RWPE2 (cell line): ENCODE data around the gene RPL38.

Experiments
- ATAC-seq: fragments of 200-7000 bp; cut with Tn5 transposase; 3 replicates; pipeline ENCODE4 v1.9.1; 2021; ENCODE audit warnings: low read depth
- DNase-seq: peaks from one replicate; pipeline ENCODE4 v3.0.0-alpha.2; 2020; ENCODE audit warnings: low spot score
- H3K27ac ChIP-seq: fragments of 450-650 bp; 2 replicates; pipeline ENCODE4 v1.5.1; 2017; ENCODE audit warnings: mild to moderate bottlenecking; ENCODE audit not compliant: poor library complexity, severe bottlenecking
- H3K27me3 ChIP-seq: fragments of 250-450 bp; sonication (Bioruptor Pico); 2 replicates; pipeline ENCODE4 v1.5.1; 2021; ENCODE audit warnings: mild to moderate bottlenecking, moderate library complexity; ENCODE audit not compliant: insufficient read depth, poor library complexity, severe bottlenecking
- H3K36me3 ChIP-seq: fragments of 250-450 bp; sonication (Bioruptor Pico); 2 replicates; pipeline ENCODE4 v1.5.1; 2020; ENCODE audit warnings: low read depth, mild to moderate bottlenecking, moderate library complexity
- H3K4me1 ChIP-seq: fragments of 250-450 bp; sonication (Bioruptor Pico); 2 replicates; pipeline ENCODE4 v1.5.1; 2021; ENCODE audit warnings: mild to moderate bottlenecking, moderate library complexity; ENCODE audit not compliant: insufficient read depth, poor library complexity, severe bottlenecking
- H3K4me3 ChIP-seq: fragments of 250-450 bp; sonication (Bioruptor Pico); 2 replicates; pipeline ENCODE4 v1.5.1; 2021; ENCODE audit warnings: mild to moderate bottlenecking, moderate library complexity; ENCODE audit not compliant: severe bottlenecking
- H3K9me3 ChIP-seq: fragments of 250-450 bp; sonication (Bioruptor Pico); 2 replicates; pipeline ENCODE4 v1.5.1; 2021; ENCODE audit warnings: mild to moderate bottlenecking, moderate library complexity; ENCODE audit not compliant: severe bottlenecking
- CTCF ChIP-seq: fragments of 450-650 bp; IDR thresholded peaks from one replicate; pipeline ENCODE4 v1.5.1; 2017; ENCODE audit warnings: mild to moderate bottlenecking, moderate library complexity; ENCODE audit not compliant: poor library complexity, severe bottlenecking

RPL38 gene

GRCh38 chr17:74233937-74234336 is 30.5 kb downstream of the RPL38 start:
- no peaks in the 10 kb centered on the region for H3K36me3 ChIP-seq
- no peak for ATAC-seq

GRCh38 chr17:74234486-74234885 is 31.0 kb downstream of the RPL38 start:
- no peak overlapping the region for H3K4me3 ChIP-seq
- H3K27me3 ChIP-seq: no peaks in the 10 kb centered on the region
- ATAC-seq: no peak
- DNase-seq: no peak
- no peaks in the 10 kb centered on the region for H3K36me3 ChIP-seq
- H3K9me3 ChIP-seq: no peaks in the 10 kb centered on the region
- TF ChIP-seq CTCF: no peak
- H3K27ac ChIP-seq: no peak overlapping the region
- no peaks in the 10 kb centered on the region for H3K4me1 ChIP-seq

More at GRCh38 chr17:74233937-74234336, 30.5 kb downstream of the RPL38 start:
- DNase-seq: no peak
- no peak overlapping the region for H3K27ac ChIP-seq
- TF ChIP-seq CTCF: no peak
- H3K4me3 ChIP-seq: no peak overlapping the region
- no peaks in the 10 kb centered on the region for H3K4me1 ChIP-seq
- no peaks in the 10 kb centered on the region for H3K9me3 ChIP-seq
- no peaks in the 10 kb centered on the region for H3K27me3 ChIP-seq

- H3K9me3 ChIP-seq: no peaks in the 10 kb centered on the region
- no peaks in the 10 kb centered on the region for H3K36me3 ChIP-seq
- TF ChIP-seq CTCF: no peak
- DNase-seq (peak; percentile 42), ATAC-seq (no peak)
- H3K4me1 ChIP-seq: no peaks in the 10 kb centered on the region
- H3K27ac ChIP-seq: no peak overlapping the region
- H3K27me3 ChIP-seq: no peaks in the 10 kb centered on the region
- H3K4me3 ChIP-seq: no peak overlapping the region
Observed at GRCh38 chr17:74235040-74235581, 31.6 kb downstream of the RPL38 start.

- Histone ChIP-seq H3K4me3 (no peak overlapping the region), H3K27me3 (no peaks in the 10 kb centered on the region), H3K4me1 (no peaks in the 10 kb centered on the region), H3K36me3 (no peaks in the 10 kb centered on the region), H3K27ac (no peak overlapping the region), H3K9me3 (no peaks in the 10 kb centered on the region)
- ATAC-seq (no peak), DNase-seq (no peak)
- no peak for TF ChIP-seq CTCF
Observed at GRCh38 chr17:74235911-74236371, 32.5 kb downstream of the RPL38 start.

GRCh38 chr17:74237321-74237720 is 33.8 kb downstream of the RPL38 start:
- no peak overlapping the region for H3K27ac ChIP-seq
- no peak overlapping the region for H3K4me3 ChIP-seq
- ATAC-seq (no peak), DNase-seq (peak; percentile 34)
- H3K36me3 ChIP-seq: no peaks in the 10 kb centered on the region
- H3K27me3 ChIP-seq: no peaks in the 10 kb centered on the region
- H3K4me1 ChIP-seq: no peaks in the 10 kb centered on the region
- no peak for TF ChIP-seq CTCF
- no peaks in the 10 kb centered on the region for H3K9me3 ChIP-seq
